Heart left ventricle (tissue), 13 donors: ENCODE data around the gene TRPM2.

Experiments
- POLR2A ChIP-seq, 2 donors: fragments of 450-650 bp; IDR thresholded peaks; one replicate each; pipeline ENCODE4 v1.6.1; 2017; ENCODE audit warnings: antibody characterized with exemption in 2 of 2, mild to moderate bottlenecking in 2 of 2, moderate library complexity in 2 of 2
- TF ChIP-seq, protein P1 (sequence below), 12 donors: fragments of 200-600 bp; sonication (generic) in 4 of 12; IDR thresholded peaks; one replicate each; pipeline versions ENCODE4 v1.5.0 to v1.8.0; 2018 to 2022; ENCODE audit warnings: antibody characterized with exemption in 12 of 12, mild to moderate bottlenecking in 5 of 12
- donor health status: ischemic (EF 13 %, LVEDD 7.1; RV severe dilation, severe dysfunction).
- donor health status: DM: no; HTN: yes; CAD: no.
- donor health status: DM: no; HTN: no; CAD: no.
- donor health status: ischemic (EF 25% LVEDD 6.9; RV normal size, moderate dysfunction).
- donor health status: ischemic (EF 25% LVEDD 5.7; RV mildly dilated, moderate dysfunction).
- donor health status: ischemic (EF 35%, LVEDD 5.7; RV mildly dilated, moderate dysfunction).
- donor health status: nonischemic (EF 11% LVEDD 7.7; RV severe dilation, severe dysfunction).
- donor health status: DM: yes; HTN: yes; CAD: no.
- donor health status: PGD.
- donor health status: ischemic (EF 29% LVEDD 5.4; RV normal size, mild dysfunction).
- donor health status: nonischemic (EF 23%, LVEDD 6.1; RV moderate dilation, normal function).

- TF ChIP-seq, protein P1, sequence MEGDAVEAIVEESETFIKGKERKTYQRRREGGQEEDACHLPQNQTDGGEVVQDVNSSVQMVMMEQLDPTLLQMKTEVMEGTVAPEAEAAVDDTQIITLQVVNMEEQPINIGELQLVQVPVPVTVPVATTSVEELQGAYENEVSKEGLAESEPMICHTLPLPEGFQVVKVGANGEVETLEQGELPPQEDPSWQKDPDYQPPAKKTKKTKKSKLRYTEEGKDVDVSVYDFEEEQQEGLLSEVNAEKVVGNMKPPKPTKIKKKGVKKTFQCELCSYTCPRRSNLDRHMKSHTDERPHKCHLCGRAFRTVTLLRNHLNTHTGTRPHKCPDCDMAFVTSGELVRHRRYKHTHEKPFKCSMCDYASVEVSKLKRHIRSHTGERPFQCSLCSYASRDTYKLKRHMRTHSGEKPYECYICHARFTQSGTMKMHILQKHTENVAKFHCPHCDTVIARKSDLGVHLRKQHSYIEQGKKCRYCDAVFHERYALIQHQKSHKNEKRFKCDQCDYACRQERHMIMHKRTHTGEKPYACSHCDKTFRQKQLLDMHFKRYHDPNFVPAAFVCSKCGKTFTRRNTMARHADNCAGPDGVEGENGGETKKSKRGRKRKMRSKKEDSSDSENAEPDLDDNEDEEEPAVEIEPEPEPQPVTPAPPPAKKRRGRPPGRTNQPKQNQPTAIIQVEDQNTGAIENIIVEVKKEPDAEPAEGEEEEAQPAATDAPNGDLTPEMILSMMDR (IDR thresholded peaks at IDR 0.05): no peak
- no peak for TF ChIP-seq POLR2A (IDR thresholded peaks at IDR 0.05)
Observed at GRCh38 chr21:44480200-44481053, 127.0 kb downstream of the TRPM2 start.
